ENCODE measurements around the gene SH3RF1.
"Not testable (repeated sequence)": the region's sequence is repeated elsewhere in the genome, so short reads cannot be mapped to it uniquely, and the experiment has no call there.

SH3RF1 gene

DNA sequence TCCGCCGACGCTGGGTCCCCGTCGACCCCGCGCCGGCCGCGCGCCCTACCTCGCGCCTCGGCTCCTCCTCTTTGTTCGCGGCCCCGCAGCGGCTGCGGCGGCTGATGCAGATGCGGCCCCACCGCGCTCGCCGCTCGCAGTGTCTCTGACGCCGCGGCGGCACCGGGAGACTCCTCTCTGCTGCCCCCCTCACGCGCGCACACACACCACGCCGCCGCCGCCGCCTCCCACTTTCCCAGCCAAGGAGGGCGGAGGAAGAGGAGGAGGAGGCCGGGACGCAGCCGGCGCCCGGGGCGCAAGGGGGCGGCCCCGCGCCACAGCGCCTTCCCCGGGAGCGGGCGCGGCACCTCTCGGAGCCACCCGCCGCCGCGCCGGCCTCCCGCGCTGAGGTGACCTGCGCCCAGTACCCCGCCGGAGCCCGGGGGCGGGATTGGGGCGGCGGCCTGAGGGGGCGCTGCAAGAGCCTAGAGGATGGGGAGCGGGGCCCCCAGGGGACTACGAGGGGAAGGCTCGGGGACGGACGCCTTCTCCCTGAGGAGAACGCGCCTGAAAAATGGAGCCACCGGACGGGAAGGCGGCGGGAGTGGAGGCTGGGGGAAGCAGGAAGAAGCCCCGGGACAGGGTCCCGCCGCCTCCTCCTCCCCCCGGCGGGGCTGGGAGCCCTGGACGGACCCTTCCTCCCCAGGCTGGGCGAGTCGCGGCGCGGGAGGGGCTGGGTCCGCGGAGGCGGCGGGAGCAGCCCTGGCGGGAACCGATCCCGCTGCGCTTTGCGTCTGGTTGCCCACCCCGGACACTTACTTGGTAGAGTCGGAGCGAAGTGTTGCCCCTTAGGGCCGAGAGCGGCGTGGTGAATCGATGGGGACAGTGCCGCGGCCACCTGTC is at the start of gene SH3RF1:
SH3RF1 (minus strand) TSS at position 147 of the 882 bp plus-strand sequence. CDS start 1,744 bp downstream, outside the sequence.
- peak; percentile 5 to 90 (median 76) for DNase-seq

DNA sequence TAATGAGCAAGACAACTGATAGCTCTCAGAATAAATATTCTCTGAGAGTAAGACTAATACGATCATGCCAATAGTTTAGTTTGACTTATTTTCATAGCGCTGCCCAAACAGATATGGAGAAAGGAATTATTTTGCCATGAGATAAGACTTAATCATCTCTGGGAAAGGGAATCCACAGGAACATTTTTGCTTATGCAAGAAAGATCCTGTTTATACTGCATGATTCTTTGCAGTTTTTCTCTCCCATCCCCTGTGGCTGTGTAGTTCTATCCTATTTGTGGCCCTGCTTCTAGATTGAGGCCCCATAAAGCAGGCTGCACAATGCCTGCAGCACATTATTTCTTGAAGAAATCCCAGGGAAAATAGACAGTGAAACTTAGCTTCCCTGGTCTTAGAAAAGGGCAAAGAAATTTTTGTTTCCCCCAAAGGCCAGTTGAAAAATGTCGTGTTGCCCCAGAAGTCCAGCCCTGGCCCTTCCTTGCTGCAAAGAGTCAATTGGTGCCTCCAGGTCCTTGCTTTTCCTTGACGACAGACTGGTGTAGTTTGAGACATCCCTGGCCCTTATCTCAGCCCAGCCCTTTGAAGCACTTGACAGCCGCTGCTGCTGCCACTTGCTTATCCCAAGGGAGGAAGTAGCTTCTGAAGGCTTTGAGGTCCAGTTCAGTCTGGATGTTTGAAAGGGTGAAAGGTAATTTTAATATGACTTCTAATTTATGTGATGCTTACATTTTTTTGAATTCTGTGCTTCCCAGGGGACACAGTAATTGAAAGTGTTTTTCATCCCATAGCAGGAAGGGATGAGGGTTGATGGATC is 45.0 kb upstream of the SH3RF1 start:
- peak in 1 of 56 donors; percentile 4 for DNase-seq

DNA sequence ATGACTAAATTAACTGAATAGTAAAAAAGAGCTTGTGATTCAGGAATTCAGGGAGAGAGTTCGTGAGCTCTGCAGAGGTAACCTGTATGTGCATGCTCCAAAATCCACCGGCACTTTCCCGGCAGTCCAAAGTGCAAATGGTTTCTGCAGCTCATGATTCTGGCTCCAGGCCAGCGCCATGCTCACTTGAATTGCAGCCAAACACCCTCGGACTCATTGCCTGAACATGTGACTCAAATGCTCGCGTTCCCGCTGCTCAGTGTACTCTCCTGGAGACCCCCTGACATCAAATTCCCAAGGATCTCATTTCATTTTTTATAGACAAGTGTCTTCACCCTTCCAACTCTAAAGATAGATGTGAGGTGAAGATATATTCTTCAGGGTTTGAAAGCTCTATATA is 44.1 kb upstream of the SH3RF1 start:
- peak in 34 of 56 donors; percentile 5 to 77 (median 24) for DNase-seq

DNA sequence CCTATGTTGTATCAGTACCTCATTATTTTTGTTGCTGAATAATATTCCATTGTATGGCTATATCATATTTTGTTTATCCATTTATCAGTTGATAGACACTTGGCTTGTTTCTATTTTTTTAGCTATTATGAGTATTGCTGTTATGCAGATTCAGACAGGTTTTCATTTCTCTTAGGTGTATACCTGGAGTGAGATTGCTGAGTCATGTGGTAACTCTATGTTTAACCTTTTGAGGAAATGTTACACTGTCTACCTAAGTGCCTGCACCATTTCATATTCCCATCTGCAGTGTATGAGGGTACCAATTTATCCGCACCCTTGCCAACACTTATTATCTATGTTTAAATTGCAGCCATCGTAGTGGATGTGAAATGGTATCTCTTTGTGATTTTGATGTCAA is 43.0 kb upstream of the SH3RF1 start:
- no peak for DNase-seq

DNA sequence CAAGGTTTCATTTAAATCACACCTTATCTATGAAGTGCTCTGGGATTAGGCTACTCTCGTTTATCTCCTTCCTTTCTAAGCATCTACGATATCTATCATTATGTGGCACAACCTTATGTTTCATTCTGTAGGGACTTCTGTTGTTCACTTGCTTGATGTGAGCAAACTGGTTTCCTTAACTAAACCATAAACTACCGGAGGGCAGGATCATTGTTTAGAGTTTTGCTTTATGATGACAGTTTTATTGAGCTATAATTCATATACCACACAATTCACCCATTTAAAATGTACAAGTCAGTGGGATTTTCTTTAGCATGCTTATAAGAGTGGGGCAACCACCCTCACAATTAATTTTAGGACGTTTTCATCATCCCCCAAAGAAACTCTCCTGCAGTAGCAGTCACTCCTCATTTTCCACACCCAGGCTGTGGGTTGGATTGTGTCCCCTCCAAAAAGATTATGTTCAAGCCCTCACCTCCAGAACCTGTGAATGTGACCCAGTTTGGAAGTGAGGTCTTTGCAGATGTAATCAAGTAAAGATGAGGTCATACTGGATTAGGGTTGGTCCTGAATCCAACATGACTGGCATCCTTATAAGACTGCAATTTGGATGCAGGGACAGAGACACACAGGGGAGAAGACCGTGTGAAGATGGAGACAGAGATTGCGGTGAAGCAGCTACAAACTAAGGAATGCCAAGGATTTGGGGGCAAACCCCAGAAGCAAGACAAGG is 42.1 kb upstream of the SH3RF1 start:
- no peak for DNase-seq

DNA sequence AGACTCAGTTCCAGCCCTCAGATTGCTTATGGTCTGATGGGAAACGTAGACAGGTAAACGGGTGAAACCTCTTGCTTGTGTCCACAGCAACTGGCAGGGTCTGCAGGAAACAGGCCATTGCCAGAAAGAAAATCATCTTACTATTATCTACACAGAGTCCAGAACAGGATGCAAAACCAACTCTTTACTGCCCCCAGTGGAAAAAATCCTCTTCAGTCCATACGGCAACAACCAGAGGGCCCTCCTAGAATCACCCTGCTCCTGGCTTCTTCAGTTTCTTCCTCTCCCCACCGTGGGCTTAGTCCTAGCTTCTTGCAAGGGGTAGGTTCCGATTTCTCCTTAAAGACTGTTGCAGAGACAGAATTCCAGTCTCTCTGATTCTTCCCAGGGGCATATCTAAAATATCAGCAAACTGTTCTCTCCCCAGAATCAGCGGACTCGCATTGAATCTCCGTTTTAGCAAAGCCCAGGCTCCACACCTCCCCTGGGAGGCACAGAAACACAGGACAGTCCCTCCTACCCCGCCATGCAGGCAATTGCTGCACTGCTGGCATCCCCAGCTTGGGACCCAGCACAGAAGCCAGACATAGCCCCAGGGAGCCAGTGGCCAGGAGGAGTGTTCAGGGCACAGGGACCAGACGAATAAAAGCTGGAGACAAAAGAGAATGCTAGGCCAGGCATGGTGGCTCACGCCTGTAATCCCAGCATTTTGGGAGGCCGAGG is 41.0 kb upstream of the SH3RF1 start:
- DNase-seq: peak in 2 of 56 donors; percentile 4 to 12

- no peak for DNase-seq
These were observed 38.7 kb upstream of the SH3RF1 start for GRCh38 chr4:169309326-169309967.

DNA sequence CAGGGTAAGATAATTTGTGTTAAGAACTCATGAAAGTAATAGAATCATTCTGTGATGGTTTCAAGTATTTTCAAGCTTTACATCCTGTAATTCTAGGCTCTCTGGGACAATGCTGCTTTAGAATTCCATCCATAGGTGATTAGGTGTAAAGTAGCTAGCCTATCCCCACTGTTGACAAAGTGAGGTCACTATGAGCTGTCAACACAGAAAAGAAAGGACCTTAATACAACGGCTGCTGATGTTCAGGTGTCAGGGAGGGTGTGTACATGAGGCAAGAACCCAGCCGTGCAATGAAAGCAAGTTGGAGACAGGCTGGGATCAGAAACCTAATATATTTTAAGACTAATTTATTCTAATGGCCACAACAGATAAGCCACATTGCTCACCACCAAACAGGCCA is 36.8 kb upstream of the SH3RF1 start:
- no peak for DNase-seq

- no peak for DNase-seq
These were observed 34.9 kb upstream of the SH3RF1 start for GRCh38 chr4:169305651-169306050.

DNA sequence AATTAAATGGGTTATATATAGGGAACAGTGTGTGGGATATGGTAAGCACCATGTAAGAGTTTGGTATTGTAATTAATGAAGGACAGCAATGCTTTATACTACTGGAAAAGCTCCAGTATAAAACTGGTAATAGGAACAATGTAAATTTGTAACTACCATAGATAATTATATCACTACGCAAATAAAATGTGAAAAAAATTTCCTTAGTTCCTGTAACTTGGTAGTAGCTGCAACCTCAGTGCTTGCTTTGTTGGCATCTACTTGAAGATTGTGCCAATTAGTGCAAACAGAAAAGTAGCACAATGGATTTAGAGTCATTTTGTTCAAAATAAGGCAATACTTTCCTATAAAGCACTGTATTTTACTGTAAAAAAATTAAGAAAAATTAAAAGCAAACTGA is 34.4 kb upstream of the SH3RF1 start:
- DNase-seq: no peak

- no peak for DNase-seq
These were observed 25.1 kb upstream of the SH3RF1 start for GRCh38 chr4:169295822-169296221.

GRCh38 chr4:169293343-169294176 is 22.8 kb upstream of the SH3RF1 start:
- DNase-seq: peak in 2 of 56 donors; percentile 6 to 12

DNA sequence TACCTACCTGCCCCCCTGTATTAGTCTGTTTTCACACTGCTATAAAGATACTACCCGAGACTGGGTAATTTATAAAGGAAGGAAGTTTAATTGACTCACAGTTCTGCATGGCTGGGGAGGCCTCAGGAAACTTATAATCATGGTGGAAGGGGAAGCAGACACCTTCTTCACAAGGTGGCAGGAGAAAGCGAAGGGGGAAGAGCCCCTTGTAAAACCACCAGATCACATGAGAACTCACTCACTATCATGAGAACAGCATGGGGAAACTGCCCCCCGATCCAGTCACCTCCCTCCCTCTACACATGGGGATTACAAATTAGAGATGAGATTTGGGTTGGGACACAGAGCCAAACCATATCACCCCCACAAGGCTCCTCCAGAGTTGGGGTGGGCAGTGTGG is 17.2 kb upstream of the SH3RF1 start:
- not testable (repeated sequence) for DNase-seq

DNA sequence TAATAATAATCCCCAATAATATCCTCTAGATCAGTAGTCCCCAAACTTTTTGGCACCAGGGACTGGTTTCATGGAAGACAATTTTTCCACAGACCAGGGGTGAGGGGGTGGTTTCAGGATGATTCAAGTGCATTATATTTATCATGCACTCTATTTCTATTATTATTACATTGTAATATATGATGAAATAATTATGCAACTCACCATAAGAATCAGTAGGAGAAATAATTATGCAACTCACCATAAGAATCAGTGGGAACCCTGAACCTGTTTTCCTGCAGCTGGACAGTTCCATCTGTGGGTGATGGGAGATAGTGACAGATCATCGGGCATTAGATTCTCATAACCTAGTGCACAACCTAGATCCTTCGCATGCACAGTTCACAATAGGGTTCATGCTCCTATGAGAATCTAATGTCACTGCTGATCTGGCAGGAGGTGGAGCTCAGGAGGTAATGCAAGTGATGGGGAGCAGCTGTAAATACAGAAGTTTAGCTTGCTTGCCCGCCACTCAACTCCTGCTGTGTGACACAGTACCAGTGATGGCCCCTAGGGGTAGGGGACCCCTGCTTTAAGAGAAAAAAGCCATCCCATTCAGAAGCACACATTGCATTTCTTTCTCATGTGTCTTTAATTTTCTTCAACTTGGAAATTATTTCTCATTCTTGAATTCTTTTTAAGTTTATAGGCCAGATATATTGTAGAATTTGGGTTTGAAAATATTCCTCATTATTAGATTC is 16.0 kb upstream of the SH3RF1 start:
- no peak for DNase-seq

DNA sequence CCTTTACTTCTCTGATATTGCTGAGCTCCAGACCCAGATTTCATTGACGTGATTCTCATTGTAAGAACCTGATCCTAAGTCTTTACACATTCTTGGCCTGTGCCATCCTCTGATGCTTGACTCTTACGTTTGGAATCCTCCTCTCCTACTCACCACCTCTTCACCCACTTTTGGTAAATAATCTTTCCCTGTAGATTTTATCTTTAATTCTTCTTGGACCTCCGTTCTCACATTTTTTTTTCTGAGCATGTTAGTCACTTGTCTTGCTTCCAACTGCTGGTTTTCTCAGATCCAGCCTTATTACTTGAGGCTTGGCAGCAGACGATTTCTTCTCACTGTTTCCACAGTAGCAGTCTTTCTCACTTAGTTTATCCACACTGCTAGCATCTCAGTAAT is 12.4 kb upstream of the SH3RF1 start:
- no peak for DNase-seq

DNA sequence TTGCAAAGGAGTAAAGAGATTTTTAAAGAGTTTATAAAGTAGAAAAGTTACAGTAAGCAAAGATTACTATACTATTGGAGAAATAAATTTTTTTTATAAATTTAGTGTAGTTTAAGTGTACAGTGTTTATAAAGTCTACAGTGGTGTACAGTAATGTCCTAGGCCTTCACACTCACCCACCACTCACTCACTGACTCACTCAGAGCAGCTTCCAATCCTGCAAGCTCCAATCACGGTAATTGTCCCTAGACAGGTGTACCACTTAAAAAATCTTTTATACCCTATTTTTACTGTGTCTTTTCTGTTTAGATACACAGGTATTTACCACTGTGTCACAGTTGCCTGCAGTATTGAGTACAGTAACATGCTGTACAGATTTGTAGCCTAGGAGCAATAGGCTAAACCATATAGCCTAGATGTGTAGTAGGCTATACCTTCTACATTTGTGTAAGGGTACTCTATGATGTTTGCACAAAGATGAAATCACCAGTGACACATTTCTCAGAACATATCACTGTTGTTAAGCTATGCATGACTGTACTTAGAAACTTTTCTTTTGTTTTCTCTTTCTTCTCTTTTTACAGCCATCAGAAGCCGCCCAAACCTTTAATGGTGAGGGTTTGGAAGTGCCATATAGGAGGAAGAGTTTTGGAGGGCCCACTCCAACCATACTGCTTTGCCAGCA is 11.8 kb upstream of the SH3RF1 start:
- DNase-seq: no peak

GRCh38 chr4:169279108-169279507 is 8.4 kb upstream of the SH3RF1 start:
- no peak for DNase-seq

DNA sequence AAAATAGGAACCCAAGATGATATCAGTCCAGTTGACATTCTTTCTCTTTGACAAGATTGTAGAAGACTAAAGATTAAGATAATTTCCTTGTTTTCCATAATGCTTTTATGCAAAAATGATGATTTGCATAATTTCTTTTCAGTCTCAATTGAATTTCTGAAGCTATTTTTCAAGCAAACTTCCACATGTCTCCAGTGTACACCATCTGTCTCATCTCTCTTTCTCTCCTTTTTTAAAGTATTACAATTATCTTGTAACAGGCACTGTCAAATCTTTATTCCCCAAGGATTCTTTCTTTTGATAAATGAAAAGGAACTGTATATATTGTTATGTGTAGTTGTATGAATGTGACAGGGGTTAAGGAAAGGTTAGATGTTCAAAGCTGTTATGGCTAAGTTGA is 7.9 kb upstream of the SH3RF1 start:
- DNase-seq: no peak

All from nucleus accumbens (tissue), 56 donors.